Middle frontal gyrus (tissue), 1 donor: ENCODE data around the gene DYRK1B.
"Not testable (repeated sequence)": the region's sequence is repeated elsewhere in the genome, so short reads cannot be mapped to it uniquely, and the experiment has no call there.

Experiments used
- DNase-seq: peaks from one replicate; pipeline ENCODE4 v3.0.0-alpha.2; 2015; ENCODE audit warnings: low spot score; ENCODE audit errors: extremely low spot score

Gene DYRK1B

DNA sequence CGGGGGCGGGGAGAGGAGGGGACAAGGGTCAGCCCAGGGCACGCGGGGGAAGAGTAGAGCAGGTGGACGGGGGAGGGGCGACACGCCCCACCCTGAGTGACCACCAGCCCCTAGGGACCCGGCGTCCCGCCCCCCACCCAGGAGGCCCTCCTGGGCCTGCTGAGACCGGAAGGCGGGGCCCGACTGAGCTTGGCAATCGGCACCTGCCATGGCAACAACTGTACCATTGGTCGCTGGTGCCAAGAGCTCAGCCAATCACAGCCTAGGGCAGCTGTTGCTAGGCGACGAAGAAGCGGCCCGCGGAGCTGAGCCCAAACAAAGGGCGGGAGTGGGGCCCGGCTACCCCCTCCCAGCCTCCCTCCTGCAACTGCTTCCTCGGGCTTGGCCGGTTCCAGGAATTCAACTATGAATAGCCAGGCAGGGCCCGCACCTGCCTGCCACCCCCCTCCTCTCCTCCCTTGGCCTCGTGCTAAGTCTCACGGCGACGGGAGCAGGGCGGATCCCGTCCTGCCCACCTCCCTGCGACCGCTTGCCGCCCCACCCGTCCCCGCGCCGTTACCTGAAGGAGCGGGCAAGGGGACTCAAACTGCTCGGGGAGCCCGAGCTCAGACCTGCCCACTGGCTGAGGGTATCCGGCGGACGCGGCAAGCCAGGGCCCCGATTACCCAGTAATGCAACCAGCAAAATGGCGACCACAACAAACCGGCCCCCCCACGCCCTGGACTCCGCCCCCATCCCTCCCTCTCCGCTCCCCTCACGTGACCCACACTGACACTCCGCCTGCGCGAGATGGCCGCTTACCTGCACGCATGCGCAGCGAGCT is at the start of gene DYRK1B:
Gene DYRK1B (minus strand): TSS at position 699 of the 823 bp plus-strand sequence. CDS start 2,295 bp downstream, outside the sequence.
- peak; percentile 95 for DNase-seq

DNA sequence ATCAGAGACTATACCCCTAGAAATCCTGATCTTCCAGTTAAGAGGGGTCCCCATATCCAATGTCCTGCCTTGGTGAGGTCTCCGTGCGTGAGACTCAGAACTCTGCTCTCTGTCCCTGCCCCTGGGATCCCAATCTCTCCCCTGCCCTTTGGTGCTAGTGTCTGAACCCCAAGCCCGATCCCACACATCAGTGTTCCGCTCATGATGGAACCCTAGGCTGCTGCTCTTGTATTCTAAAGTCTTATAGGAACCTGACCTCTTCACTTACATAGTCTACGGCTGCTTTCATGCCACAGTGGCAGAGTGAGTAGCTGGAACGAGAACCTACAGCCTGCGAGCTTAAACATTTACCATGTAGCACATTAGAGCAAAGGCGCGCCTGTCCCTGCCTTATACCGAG is 48.7 kb upstream of the DYRK1B start:
- not testable (repeated sequence) for DNase-seq

DNA sequence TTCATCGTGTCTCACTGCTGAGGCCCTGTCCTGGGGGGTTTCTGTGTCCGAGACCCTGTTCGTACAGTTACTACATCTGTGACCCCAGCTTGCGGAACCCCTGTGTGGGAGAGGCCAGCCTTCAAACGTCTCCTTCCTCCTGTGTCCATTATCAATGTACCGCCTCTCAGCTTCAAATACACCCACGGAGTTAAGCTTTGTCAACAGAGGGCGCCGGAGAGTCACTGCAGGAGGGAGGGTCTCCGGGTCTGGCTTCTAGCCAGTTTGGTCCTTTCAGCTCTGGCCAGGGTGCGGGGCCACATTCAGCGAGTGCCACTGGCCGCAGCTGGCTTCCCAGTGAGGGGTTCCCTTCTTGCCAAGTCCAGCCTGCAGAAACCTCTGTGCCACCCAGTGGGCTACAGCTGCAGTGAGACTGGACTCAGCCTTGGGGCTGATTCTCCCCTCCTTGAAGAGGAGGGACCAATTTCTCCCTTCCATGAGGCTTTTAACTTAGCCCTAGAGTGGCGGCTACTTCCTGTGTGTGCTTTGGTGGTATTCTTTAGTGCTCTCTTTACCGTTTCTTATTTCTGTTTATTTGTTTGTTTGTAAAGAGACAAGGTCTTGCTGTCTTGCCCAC is 47.6 kb upstream of the DYRK1B start:
- DNase-seq = not testable (repeated sequence)

DNA sequence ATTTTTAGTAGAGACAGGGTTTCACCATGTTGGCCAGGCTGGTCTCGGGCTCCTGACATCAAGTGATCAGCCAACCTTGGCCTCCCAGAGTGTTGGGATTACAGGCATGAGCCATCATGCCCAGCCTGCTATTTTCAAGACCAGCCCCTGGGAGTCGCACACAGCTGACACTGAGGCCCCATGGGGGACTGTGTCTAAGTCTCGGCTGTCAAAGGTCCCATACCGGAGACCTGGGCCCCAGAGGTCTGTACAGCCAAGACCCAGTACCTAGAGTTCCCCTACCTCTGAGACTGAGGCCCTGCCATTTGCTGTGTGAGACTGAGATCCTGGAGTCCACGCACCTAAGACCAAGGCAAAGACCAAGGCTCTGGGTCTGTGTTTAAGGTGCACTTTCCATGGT is 46.3 kb upstream of the DYRK1B start:
- DNase-seq = not testable (repeated sequence)

- not testable (repeated sequence) for DNase-seq
Observed at GRCh38 chr19:39879796-39880195, 45.8 kb upstream of the DYRK1B start.

GRCh38 chr19:39878866-39879265 is 44.9 kb upstream of the DYRK1B start:
- not testable (repeated sequence) for DNase-seq

DNA sequence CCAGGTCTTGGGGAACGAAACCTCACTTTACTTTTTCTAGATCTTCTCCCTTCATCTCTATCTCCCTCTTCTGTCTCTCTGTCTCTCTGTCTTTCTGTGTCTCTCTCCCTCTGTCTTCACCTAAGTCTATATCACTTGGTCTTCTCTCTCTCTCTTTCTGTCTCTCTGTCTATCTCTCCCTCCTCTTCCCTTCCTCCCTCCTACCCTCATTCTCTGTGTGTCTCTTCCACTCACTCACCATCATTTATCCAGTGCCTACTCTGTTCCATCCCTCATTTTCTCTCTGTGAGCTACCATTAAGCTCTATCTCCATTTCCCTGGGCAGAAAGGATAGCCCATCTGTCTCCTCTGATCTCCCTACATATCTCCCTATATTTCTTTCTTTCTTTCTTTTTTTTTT is 44.4 kb upstream of the DYRK1B start:
- no peak for DNase-seq

DNA sequence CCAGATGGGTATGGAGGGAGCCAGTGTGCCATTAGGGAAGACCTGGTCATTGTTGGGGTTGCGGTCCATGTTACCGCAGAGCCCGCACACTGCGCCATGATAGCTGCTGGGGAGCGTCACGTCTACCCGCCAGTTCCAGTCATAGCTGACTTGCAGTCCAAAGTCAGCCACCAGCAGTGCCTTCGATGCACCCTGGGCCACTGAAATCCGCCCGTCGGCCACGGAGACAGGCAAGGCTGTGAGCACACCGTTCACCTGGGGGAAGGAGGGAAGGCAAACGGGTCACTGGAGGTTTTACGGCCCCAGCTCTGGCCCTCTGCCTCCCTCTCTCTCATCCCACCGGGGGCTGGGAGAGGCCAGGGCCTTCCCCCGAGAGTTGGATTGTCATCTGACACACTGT is 44.0 kb upstream of the DYRK1B start:
- DNase-seq = not testable (repeated sequence)

GRCh38 chr19:39877488-39877887 is 43.5 kb upstream of the DYRK1B start:
- not testable (repeated sequence) for DNase-seq

DNA sequence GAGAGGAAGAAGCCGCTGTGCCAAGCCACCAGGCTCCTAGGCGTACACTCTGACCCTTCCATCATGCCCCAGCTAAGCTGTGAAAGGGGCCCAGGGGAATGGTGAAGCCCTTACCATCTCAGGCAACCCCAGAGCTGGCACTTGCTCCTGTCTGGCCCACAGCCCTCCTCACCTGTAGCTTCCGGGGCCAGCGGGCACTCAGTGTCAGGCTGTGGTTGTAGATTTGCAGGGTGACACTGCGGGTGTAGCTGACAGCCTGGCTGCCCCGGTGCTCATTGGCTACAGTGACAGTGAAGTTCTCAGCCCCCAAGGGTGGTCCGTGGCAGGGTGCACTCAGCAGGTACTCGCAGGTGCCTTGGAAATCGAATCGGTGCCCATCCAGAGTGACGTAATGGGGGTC is 42.5 kb upstream of the DYRK1B start:
- DNase-seq = not testable (repeated sequence)

DNA sequence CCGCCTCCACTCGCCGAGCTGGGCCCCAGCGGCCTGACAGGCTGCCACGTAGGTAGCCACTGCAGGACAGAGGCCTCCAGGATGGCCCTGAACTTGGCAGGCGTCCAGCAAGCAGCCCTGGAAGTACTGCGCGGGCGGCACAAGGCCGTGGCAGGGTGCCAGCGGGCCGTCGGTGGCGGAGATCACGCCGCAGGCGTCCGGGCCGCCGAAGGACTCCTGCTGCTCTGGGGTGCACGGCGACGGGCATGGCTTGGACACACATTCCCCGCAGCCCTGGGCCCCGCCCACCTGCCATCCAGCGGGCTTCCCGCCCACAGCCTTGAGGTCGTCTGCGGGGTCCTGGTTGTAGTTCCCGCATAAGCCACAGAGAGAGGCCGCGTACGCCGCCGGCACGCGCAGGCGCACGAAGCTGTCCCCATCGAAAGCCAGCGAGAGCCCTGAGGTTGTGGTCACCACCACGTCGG is 41.5 kb upstream of the DYRK1B start:
- DNase-seq = not testable (repeated sequence)

DNA sequence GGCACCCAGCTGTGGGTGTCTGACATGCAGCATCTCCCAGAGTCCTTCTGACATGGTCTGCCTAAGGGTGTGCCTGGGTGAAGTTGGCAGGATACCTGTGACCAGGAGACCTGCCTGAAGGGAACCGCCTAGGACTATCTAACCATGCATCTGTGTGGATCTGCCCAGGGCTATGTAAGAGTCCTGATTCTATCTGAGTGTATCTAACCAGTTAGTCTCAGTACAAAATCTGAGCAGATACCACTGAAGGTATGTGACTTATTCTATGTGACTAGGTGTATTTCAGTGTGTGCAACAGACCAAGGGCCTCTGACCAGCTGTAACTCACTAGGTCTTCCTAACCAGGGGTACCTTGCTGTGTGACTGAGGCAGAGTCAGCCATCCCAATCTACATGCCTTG is 40.4 kb upstream of the DYRK1B start:
- DNase-seq = no peak

- DNase-seq = no peak
Observed at GRCh38 chr19:39873385-39873784, 39.4 kb upstream of the DYRK1B start.

- no peak for DNase-seq
Observed at GRCh38 chr19:39871886-39872866, 38.2 kb upstream of the DYRK1B start.

- DNase-seq = no peak
Observed at GRCh38 chr19:39871362-39871761, 37.4 kb upstream of the DYRK1B start.

DNA sequence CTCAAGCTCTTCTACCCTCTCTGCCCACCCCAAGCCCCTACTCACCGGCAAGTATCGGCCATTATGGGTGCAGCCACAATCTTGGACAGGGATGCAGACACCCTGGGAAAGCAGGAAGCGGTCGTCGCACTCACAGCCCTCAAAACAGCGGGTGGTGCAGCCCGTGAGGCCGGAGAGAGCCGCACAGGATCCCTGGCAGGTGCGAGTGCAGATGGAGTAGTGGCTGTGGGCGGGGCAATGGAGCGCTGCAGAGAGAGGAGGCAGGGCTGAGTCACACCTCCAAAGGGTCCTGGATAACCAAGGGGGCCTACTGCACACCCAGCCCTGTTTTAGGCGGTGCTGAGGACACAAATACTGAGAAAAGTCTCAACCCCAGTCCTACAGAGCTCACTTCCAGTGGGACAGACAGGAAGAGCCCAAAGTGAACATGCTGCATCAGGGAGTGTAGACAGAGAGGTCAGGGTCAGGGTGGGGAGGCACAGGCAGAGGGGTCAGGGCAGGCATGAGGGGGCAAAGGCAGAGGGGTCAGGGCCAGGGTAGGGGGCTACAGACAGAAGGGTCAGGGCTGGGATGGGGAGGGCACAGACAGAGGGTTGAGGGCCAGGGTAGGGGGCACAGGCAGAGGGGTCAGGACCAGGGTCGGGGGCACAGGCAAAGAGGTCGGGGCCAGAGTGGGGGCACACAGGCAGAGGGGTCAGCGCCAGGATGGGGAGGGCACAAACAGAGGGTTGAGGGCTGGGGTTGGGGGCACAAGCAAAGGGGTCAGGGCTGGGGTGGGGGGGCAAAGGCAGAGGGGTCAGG is 36.4 kb upstream of the DYRK1B start:
- no peak for DNase-seq

- no peak for DNase-seq
Observed at GRCh38 chr19:39867952-39868351, 34.0 kb upstream of the DYRK1B start.

DNA sequence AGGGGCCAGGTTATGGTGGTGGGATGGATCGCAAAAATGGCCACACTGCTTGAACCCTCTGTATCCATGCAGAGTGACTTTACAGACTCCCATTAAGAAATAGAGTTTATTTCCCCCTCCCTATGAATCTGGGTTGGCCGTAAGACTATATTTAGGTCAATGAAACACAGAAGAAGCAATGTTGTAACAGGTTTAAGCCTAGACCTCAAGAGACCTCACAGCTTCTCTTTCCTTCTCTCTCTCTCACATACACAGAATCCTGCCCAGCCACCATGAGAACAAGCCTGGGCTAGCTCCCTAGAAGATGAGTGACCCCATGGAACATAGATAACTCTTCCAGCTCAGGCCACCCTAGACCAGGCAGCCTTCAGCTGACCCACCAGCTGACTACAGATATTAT is 33.2 kb upstream of the DYRK1B start:
- DNase-seq = no peak

DNA sequence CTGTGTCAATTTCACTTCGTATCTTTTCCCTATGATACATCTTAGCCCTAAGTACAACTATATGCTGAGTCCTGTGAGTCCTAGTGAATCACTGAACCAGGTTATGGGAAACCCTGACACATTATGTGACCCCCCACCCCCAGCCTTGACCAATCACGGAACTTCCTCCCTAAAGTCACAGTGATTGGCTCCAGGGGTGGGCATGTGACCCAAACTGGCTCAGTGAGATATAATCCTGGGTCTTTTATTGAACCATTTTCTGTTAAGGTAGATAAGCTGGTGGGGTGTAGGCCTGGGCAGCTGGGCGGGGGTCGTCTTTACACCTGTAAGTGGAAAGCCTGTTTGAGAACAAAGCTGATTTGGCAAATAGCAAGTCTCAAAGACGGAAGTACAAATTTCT is 32.0 kb upstream of the DYRK1B start:
- DNase-seq = no peak

- DNase-seq = no peak
Observed at GRCh38 chr19:39865186-39865585, 31.2 kb upstream of the DYRK1B start.

DNA sequence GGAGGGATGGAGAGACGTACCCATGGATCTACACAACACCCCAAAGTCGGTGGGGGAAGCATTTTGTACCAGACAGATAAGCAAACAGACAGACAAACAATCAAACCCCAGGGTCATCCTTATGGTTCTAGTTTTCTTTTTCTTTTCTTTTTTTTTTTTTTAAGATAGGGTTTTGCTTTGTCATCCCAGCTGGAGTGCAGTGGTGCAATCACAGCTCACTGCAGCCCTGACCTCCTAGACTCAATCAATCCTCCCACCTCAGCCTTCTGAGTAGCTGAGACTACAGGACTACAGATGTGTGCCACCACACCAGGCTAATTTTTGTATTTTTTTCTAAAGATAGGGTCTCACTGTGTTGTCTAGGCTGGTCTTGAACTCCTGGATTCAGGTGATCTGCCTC is 30.2 kb upstream of the DYRK1B start:
- no peak for DNase-seq
